NB4 (cell line): ENCODE measurements around the gene TPPP2.

Experiments used
- DNase-seq: peaks from one replicate; pipeline ENCODE4 v3.0.0; 2010; ENCODE audit warnings: low read depth
- H3K4me3 ChIP-seq: one replicate; pipeline ENCODE4 v1.5.1; 2011; ENCODE audit warnings: mild to moderate bottlenecking, low read depth, low read length, moderate library complexity
- MYC ChIP-seq: IDR thresholded peaks from 2 replicates; pipeline ENCODE4 v1.6.1; 2011; ENCODE audit warnings: low read depth, low read length
- POLR2A ChIP-seq: IDR thresholded peaks from 2 replicates; pipeline ENCODE4 v1.6.1; 2011; ENCODE audit warnings: mild to moderate bottlenecking; ENCODE audit not compliant: insufficient read length; ENCODE audit errors: extremely low read depth
- TF ChIP-seq, protein P1 (sequence below): IDR thresholded peaks from one replicate; pipeline ENCODE4 v1.5.1; 2012; ENCODE audit warnings: low read depth, low read length
- TF ChIP-seq, protein P2 (sequence below): IDR thresholded peaks from 2 replicates; pipeline ENCODE4 v1.6.1; 2011; ENCODE audit warnings: low read depth, low read length

TPPP2 gene

GRCh38 chr14:21053184-21054122 lies 23.4 kb downstream of the TPPP2 start:
- no peak overlapping the region for H3K4me3 ChIP-seq
- DNase-seq = no peak
- TF ChIP-seq POLR2A (no peak), MYC (no peak)

DNA sequence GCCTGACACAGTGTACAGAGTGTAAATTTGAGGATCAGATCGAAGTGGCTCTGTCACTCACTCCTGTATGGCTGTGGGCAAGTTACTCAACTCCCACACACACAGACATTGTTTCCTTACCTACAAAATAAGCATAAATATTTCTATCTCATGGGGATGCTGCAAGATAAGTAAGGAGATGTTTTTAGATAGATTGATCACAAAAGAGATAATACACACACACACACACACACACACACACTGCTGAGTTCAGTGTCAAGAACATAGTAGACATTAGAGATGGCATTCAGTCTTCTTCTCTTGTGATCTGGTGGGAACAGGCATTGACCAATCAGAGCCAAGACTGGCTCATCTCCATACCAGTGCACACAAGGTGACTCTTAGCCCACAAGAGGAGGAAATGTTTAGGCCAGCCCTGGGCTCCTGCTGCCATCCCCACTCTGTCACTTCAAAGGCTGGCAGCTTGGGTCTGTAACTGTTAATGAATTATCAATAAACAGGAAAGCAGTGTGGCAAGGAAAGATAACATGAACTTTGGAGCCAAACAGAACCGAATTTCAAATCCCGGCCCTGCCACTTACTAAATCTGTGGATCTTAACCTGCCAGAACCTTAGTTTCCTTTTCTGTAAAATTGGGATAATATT lies 24.2 kb downstream of the TPPP2 start:
- DNase-seq = peak; percentile 20
- H3K4me3 ChIP-seq = no peak overlapping the region
- TF ChIP-seq MYC (no peak), POLR2A (no peak)
- TF ChIP-seq, protein P1, sequence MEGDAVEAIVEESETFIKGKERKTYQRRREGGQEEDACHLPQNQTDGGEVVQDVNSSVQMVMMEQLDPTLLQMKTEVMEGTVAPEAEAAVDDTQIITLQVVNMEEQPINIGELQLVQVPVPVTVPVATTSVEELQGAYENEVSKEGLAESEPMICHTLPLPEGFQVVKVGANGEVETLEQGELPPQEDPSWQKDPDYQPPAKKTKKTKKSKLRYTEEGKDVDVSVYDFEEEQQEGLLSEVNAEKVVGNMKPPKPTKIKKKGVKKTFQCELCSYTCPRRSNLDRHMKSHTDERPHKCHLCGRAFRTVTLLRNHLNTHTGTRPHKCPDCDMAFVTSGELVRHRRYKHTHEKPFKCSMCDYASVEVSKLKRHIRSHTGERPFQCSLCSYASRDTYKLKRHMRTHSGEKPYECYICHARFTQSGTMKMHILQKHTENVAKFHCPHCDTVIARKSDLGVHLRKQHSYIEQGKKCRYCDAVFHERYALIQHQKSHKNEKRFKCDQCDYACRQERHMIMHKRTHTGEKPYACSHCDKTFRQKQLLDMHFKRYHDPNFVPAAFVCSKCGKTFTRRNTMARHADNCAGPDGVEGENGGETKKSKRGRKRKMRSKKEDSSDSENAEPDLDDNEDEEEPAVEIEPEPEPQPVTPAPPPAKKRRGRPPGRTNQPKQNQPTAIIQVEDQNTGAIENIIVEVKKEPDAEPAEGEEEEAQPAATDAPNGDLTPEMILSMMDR = no peak
- TF ChIP-seq, protein P2, sequence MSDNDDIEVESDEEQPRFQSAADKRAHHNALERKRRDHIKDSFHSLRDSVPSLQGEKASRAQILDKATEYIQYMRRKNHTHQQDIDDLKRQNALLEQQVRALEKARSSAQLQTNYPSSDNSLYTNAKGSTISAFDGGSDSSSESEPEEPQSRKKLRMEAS = no peak

- TF ChIP-seq POLR2A = no peak
- TF ChIP-seq, protein P2 = no peak
- no peak for TF ChIP-seq MYC
- TF ChIP-seq, protein P1 = no peak
- no peak overlapping the region for H3K4me3 ChIP-seq
- DNase-seq = no peak
These were observed 24.7 kb downstream of the TPPP2 start for GRCh38 chr14:21054768-21055145.

- no peak overlapping the region for H3K4me3 ChIP-seq
- DNase-seq = no peak
- TF ChIP-seq, protein P1 = no peak
- TF ChIP-seq MYC = no peak
- no peak for TF ChIP-seq POLR2A
- TF ChIP-seq, protein P2 = no peak
These were observed 25.6 kb downstream of the TPPP2 start for GRCh38 chr14:21055432-21056117.

GRCh38 chr14:21056520-21057163 lies 26.6 kb downstream of the TPPP2 start:
- TF ChIP-seq, protein P1 = no peak
- TF ChIP-seq POLR2A (no peak), MYC (no peak)
- TF ChIP-seq, protein P2 = no peak
- H3K4me3 ChIP-seq = no peak overlapping the region
- DNase-seq = no peak
